OCI-LY3 (cell line): ENCODE data around the gene MAP2K3.
"Not testable (repeated sequence)": the region's sequence is repeated elsewhere in the genome, so short reads cannot be mapped to it uniquely, and the experiment has no call there.

Source experiments
- EZH2phosphoT487 ChIP-seq: fragments of 200-600 bp; shearing (Covaris generic); IDR thresholded peaks from 2 replicates; pipeline ENCODE4 v1.6.1; 2018; ENCODE audit warnings: antibody characterized with exemption, mixed run types, low read depth
- TF ChIP-seq, protein P1 (sequence below): fragments of 200-600, 300-600 bp; sonication (generic); IDR thresholded peaks from 2 replicates; pipeline ENCODE4 v1.5.1; 2014; ENCODE audit warnings: antibody characterized with exemption, low read length, low read depth

GRCh38 chr17:21305431-21306180 is 21.1 kb downstream of the MAP2K3 start:
- TF ChIP-seq, protein P1, sequence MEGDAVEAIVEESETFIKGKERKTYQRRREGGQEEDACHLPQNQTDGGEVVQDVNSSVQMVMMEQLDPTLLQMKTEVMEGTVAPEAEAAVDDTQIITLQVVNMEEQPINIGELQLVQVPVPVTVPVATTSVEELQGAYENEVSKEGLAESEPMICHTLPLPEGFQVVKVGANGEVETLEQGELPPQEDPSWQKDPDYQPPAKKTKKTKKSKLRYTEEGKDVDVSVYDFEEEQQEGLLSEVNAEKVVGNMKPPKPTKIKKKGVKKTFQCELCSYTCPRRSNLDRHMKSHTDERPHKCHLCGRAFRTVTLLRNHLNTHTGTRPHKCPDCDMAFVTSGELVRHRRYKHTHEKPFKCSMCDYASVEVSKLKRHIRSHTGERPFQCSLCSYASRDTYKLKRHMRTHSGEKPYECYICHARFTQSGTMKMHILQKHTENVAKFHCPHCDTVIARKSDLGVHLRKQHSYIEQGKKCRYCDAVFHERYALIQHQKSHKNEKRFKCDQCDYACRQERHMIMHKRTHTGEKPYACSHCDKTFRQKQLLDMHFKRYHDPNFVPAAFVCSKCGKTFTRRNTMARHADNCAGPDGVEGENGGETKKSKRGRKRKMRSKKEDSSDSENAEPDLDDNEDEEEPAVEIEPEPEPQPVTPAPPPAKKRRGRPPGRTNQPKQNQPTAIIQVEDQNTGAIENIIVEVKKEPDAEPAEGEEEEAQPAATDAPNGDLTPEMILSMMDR, result not testable (repeated sequence)
- not testable (repeated sequence) for TF ChIP-seq EZH2phosphoT487
